Keratinocyte (primary cell): ENCODE data around the gene COL21A1.

Source experiments
- CTCF ChIP-seq, 3 experiments: IDR thresholded peaks in 1 of 3; conservative IDR thresholded peaks in 1 of 3; optimal IDR thresholded peaks in 1 of 3; 2 replicates in 2 of 3; 3 replicates in 1 of 3; pipeline versions ENCODE3 to v1.5.1; 2011; ENCODE audit warnings: low read length in 3 of 3, mild to moderate bottlenecking in 3 of 3, moderate library complexity in 2 of 3, control low read depth in 1 of 3, inconsistent platforms in 1 of 3; ENCODE audit not compliant: insufficient read depth in 2 of 3; ENCODE audit errors: extremely low read depth in 1 of 3
- EZH2 ChIP-seq: IDR thresholded peaks from one replicate; pipeline ENCODE4 v1.6.1; 2012; ENCODE audit warnings: inconsistent platforms, mild to moderate bottlenecking, low read length, moderate library complexity

- TF ChIP-seq CTCF (optimal IDR thresholded peaks at IDR 0.05 in 1 of 3, IDR thresholded peaks at IDR 0.05 in 1 of 3, conservative IDR thresholded peaks at IDR 0.05 in 1 of 3; ENCODE audit: extremely low read depth in 1 of 3, insufficient read depth in 2 of 3, low read length in 3 of 3) (no peak), EZH2 (no peak)
Observed at GRCh38 chr6:56173228-56173627, 74.2 kb downstream of the COL21A1 start.
